ENCODE results near the gene MGAM2. TPM values are rescaled to one million over a fixed set of nuclear protein-coding genes. Genes with fewer than 3 reads are reported as not detected.

The MGAM2 gene
- polyA plus RNA-seq, 1 experiment, result not detected

GRCh38 chr7:142174441-142174840 is 62.9 kb downstream of the MGAM2 start:
- Histone ChIP-seq H3K9me3 (ENCODE audit: control insufficient read depth, insufficient read depth, low read length) (peaks cover 4% of the 10 kb centered on the region), H3K27ac (ENCODE audit: low read depth, low read length) (no peak overlapping the region), H3K4me3 (ENCODE audit: low read depth, low read length) (no peak overlapping the region), H3K27me3 (ENCODE audit: control insufficient read depth, insufficient read depth, low read length) (no peaks in the 10 kb centered on the region)
- no peak for TF ChIP-seq CTCF (IDR thresholded peaks at IDR 0.05; ENCODE audit: low read depth, low read length)
- POLR2A ChIA-PET, result no interaction called here
- CTCF ChIA-PET, result no interaction called here
- DNase-seq (ENCODE audit: low read depth, low spot score), result no peak

GRCh38 chr7:142175594-142175993 is 64.1 kb downstream of the MGAM2 start:
- Histone ChIP-seq H3K4me3 (ENCODE audit: low read depth, low read length) (no peak overlapping the region), H3K27me3 (ENCODE audit: control insufficient read depth, insufficient read depth, low read length) (no peaks in the 10 kb centered on the region), H3K9me3 (ENCODE audit: control insufficient read depth, insufficient read depth, low read length) (peaks cover 4% of the 10 kb centered on the region), H3K27ac (ENCODE audit: low read depth, low read length) (no peak overlapping the region)
- ChIA-PET CTCF (no interaction called here), POLR2A (no interaction called here)
- TF ChIP-seq CTCF (IDR thresholded peaks at IDR 0.05; ENCODE audit: low read depth, low read length), result no peak
- DNase-seq (ENCODE audit: low read depth, low spot score), result no peak

- CTCF ChIA-PET, result no interaction called here
- peaks cover 11% of the 10 kb centered on the region for H3K9me3 ChIP-seq (ENCODE audit: control insufficient read depth, insufficient read depth, low read length)
- no peak overlapping the region for H3K27ac ChIP-seq (ENCODE audit: low read depth, low read length)
- no peaks in the 10 kb centered on the region for H3K27me3 ChIP-seq (ENCODE audit: control insufficient read depth, insufficient read depth, low read length)
- POLR2A ChIA-PET, result no interaction called here
- no peak for DNase-seq (ENCODE audit: low read depth, low spot score)
- TF ChIP-seq CTCF (IDR thresholded peaks at IDR 0.05; ENCODE audit: low read depth, low read length), result no peak
- no peak overlapping the region for H3K4me3 ChIP-seq (ENCODE audit: low read depth, low read length)
Measured at GRCh38 chr7:142176901-142177300, 65.4 kb downstream of the MGAM2 start.

GRCh38 chr7:142177869-142178268 is 66.4 kb downstream of the MGAM2 start:
- Histone ChIP-seq H3K27me3 (ENCODE audit: control insufficient read depth, insufficient read depth, low read length) (no peaks in the 10 kb centered on the region), H3K27ac (ENCODE audit: low read depth, low read length) (no peak overlapping the region), H3K9me3 (ENCODE audit: control insufficient read depth, insufficient read depth, low read length) (peaks cover 19% of the 10 kb centered on the region), H3K4me3 (ENCODE audit: low read depth, low read length) (no peak overlapping the region)
- no peak for DNase-seq (ENCODE audit: low read depth, low spot score)
- ChIA-PET POLR2A (interaction anchor here (0.6 kb wide), 1 partner anchor 139 kb away, joined by 3 read pairs; no protein-coding TSS in a partner anchor), CTCF (no interaction called here)
- no peak for TF ChIP-seq CTCF (IDR thresholded peaks at IDR 0.05; ENCODE audit: low read depth, low read length)

GRCh38 chr7:142180426-142180825 is 68.9 kb downstream of the MGAM2 start:
- H3K9me3 ChIP-seq (ENCODE audit: control insufficient read depth, insufficient read depth, low read length), result peaks cover 17% of the 10 kb centered on the region
- no peaks in the 10 kb centered on the region for H3K27me3 ChIP-seq (ENCODE audit: control insufficient read depth, insufficient read depth, low read length)
- POLR2A ChIA-PET, result no interaction called here
- H3K4me3 ChIP-seq (ENCODE audit: low read depth, low read length), result no peak overlapping the region
- no peak overlapping the region for H3K27ac ChIP-seq (ENCODE audit: low read depth, low read length)
- no peak for DNase-seq (ENCODE audit: low read depth, low spot score)
- CTCF ChIA-PET, result no interaction called here
- TF ChIP-seq CTCF (IDR thresholded peaks at IDR 0.05; ENCODE audit: low read depth, low read length), result no peak
